Thoracic aorta (tissue), 2 donors: ENCODE measurements around the gene KCNIP4. TPM values are rescaled to one million over a fixed set of nuclear protein-coding genes. Genes with fewer than 3 reads are reported as not detected.

Source experiments
- ATAC-seq: fragments of 150-250 bp; one replicate; pipeline ENCODE4 v1.8.0; 2017; ENCODE audit warnings: low read depth; ENCODE audit not compliant: insufficient number of reproducible peaks, low FRiP score
- DNase-seq: peaks from one replicate; pipeline ENCODE4 v3.0.0-alpha.2; 2020; ENCODE audit warnings: low spot score
- H3K27ac ChIP-seq, 2 donors: fragments of 200-600 bp; sonication (generic); 1 replicate in 1 of 2; 2 replicates in 1 of 2; pipeline ENCODE4 v1.5.1; 2016; ENCODE audit warnings: mild to moderate bottlenecking in 2 of 2, moderate library complexity in 2 of 2
- H3K27me3 ChIP-seq: fragments of 200-600 bp; sonication (generic); replicated peaks from 2 replicates; pipeline ENCODE4 v1.6.0; 2016; ENCODE audit warnings: mild to moderate bottlenecking; ENCODE audit not compliant: insufficient read depth
- H3K36me3 ChIP-seq: fragments of 200-600 bp; sonication (generic); one replicate; pipeline ENCODE4 v1.5.1; 2016
- H3K4me1 ChIP-seq, 2 donors: fragments of 200-600 bp; sonication (generic); 1 replicate in 1 of 2; 2 replicates in 1 of 2; pipeline versions ENCODE4 v1.5.1 to v1.6.0; 2016; ENCODE audit warnings: low read depth in 2 of 2, mild to moderate bottlenecking in 1 of 2; ENCODE audit not compliant: control insufficient read depth in 1 of 2
- H3K4me3 ChIP-seq: fragments of 200-600 bp; sonication (generic); 2 replicates; pipeline ENCODE4 v1.5.1; 2016; ENCODE audit warnings: mild to moderate bottlenecking
- H3K9me3 ChIP-seq: fragments of 200-600 bp; sonication (generic); 2 replicates; pipeline ENCODE4 v1.5.1; 2016
- total RNA-seq, 2 donors: library from RNA; depleted of rRNA; stranded (reverse); fragments of >200 nt; gene quantifications; one replicate each; pipeline versions ENCODE4 v1.1.0 to v1.2.3, GENCODE V29; 2016
- TF ChIP-seq, protein P1 (sequence below): fragments of 200-600 bp; sonication (generic); IDR thresholded peaks from one replicate; pipeline ENCODE4 v1.5.1; 2019; ENCODE audit warnings: antibody characterized with exemption

KCNIP4 gene
- total RNA-seq, 2 donors from 2014 or later = not detected

GRCh38 chr4:21638171-21638725 lies 310.3 kb downstream of the KCNIP4 start:
- Histone ChIP-seq H3K27ac (no peak overlapping the region), H3K27me3 (no peaks in the 10 kb centered on the region), H3K36me3 (no peaks in the 10 kb centered on the region), H3K4me3 (no peak overlapping the region), H3K4me1 (no peaks in the 10 kb centered on the region), H3K9me3 (no peaks in the 10 kb centered on the region)
- ATAC-seq (no peak), DNase-seq (no peak)
- TF ChIP-seq, protein P1, sequence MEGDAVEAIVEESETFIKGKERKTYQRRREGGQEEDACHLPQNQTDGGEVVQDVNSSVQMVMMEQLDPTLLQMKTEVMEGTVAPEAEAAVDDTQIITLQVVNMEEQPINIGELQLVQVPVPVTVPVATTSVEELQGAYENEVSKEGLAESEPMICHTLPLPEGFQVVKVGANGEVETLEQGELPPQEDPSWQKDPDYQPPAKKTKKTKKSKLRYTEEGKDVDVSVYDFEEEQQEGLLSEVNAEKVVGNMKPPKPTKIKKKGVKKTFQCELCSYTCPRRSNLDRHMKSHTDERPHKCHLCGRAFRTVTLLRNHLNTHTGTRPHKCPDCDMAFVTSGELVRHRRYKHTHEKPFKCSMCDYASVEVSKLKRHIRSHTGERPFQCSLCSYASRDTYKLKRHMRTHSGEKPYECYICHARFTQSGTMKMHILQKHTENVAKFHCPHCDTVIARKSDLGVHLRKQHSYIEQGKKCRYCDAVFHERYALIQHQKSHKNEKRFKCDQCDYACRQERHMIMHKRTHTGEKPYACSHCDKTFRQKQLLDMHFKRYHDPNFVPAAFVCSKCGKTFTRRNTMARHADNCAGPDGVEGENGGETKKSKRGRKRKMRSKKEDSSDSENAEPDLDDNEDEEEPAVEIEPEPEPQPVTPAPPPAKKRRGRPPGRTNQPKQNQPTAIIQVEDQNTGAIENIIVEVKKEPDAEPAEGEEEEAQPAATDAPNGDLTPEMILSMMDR = no peak

- DNase-seq = no peak
- Histone ChIP-seq H3K4me3 (no peak overlapping the region), H3K9me3 (no peaks in the 10 kb centered on the region), H3K27ac (no peak overlapping the region), H3K4me1 (no peaks in the 10 kb centered on the region), H3K36me3 (no peaks in the 10 kb centered on the region), H3K27me3 (no peaks in the 10 kb centered on the region)
- TF ChIP-seq, protein P1 = no peak
- no peak for ATAC-seq
These were observed 319.5 kb downstream of the KCNIP4 start for GRCh38 chr4:21628916-21629610.

GRCh38 chr4:21628116-21628670 lies 320.4 kb downstream of the KCNIP4 start:
- Histone ChIP-seq H3K36me3 (no peaks in the 10 kb centered on the region), H3K9me3 (no peaks in the 10 kb centered on the region), H3K27me3 (no peaks in the 10 kb centered on the region), H3K4me1 (no peaks in the 10 kb centered on the region), H3K4me3 (no peak overlapping the region), H3K27ac (no peak overlapping the region)
- no peak for DNase-seq
- no peak for ATAC-seq
- TF ChIP-seq, protein P1 = no peak

DNA sequence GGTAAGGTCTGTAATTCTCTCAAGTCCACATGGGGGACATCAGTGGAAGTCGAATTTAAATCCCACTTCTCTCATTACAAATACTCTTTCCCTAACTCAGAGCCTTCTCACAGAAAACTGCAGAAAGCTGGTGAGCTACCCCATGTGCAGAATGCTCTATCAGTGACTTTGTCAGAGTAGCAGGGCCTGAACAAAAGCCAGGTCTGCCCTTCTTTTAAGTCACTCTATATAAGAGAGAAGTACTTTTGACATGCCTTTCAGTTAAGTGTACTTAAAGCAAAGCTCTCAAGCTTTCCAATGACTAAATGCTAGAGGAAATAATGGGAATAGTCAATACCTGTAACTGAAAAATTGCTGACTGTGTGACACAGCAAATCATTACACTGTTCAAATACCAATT lies 323.1 kb downstream of the KCNIP4 start:
- Histone ChIP-seq H3K4me3 (no peak overlapping the region), H3K4me1 (no peaks in the 10 kb centered on the region), H3K9me3 (no peaks in the 10 kb centered on the region), H3K36me3 (no peaks in the 10 kb centered on the region), H3K27me3 (no peaks in the 10 kb centered on the region), H3K27ac (no peak overlapping the region)
- ATAC-seq (no peak), DNase-seq (no peak)
- TF ChIP-seq, protein P1 = no peak

- Histone ChIP-seq H3K27ac (no peak overlapping the region), H3K4me1 (no peaks in the 10 kb centered on the region), H3K9me3 (no peaks in the 10 kb centered on the region), H3K4me3 (no peak overlapping the region), H3K36me3 (no peaks in the 10 kb centered on the region), H3K27me3 (no peaks in the 10 kb centered on the region)
- ATAC-seq = no peak
- TF ChIP-seq, protein P1 = no peak
- DNase-seq = no peak
These were observed 343.6 kb downstream of the KCNIP4 start for GRCh38 chr4:21605006-21605405.
